Measurements from ENCODE around the gene EGLN2.
"Not testable (repeated sequence)": the region's sequence is repeated elsewhere in the genome, so short reads cannot be mapped to it uniquely, and the experiment has no call there.

The EGLN2 gene

DNA sequence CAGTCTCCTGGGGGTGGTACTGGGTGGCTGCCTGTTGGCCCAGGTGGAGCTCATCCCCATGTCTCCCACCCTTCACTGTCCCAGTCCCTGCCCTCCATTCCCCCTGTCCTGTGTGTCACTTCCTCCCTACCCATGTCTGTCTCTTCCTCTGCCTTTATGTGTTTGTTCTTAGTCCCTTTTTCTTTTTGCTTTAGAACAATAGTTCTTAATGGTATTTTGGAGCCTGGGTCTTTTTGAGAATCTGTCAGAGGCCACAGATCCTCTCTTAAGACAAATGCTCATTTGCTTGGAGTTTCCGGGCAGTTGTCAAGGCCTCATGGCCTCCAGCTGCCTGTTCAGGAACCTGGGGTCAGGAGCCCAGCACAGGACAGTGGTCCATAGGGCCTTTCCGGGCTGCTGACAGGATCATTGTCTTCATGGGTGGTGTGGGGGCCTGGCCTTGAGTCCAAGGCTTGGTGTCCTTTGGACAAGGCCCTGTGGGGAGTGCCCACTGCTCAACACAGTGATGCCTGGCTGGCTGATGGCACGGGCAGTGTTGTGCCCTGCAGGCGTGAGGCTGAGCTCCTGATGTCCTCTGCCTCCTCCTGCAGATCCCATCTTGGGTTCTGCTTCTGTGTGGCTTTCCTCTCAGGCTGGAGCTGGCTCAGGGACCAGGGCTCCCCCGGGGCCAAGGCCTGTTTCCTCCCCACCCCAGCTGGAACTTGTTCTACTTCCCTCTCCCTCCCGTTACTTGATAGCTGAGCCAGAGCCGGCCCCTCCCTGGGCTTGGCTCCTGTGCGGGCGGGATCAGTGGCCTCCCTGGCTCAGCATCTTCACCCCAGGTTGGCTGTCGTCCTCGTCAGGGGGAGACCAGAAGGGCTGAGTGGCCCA, 3.5 kb downstream of the EGLN2 start:
- DNase-seq = no peak

DNA sequence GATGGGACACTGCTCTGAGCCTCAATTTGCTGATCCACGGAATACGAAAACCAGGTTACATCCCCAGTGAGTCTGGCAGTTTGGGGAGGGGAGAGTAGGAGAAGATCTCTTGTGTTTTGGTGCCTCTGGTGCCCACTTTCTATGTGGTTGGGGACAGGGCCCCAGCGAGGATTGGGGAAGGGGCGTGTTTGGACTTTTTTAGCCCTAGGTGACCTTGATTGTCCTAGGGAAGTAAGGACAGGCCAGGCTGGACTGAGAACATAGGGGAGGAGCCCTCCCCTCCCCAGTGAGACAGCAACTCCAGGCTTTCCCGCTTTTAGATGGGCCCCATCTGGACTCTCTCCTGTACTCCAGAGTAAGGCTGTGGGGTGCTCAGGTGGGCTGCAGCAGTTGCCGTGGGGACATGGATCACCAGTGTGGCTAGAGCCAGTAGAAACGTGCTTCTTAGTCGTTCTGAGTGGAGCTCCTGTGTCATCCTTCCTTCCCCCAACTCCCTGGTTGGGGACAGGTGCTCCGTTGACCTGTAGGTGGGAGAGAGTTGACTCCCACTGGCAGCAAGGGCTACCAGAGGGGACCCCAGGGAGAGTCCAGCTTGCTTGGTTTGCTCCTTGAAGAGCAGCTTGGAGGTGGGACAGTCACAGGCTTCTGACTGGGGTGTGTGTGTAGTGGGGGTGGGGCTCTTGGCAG, 4.3 kb downstream of the EGLN2 start:
- no peak for DNase-seq

DNA sequence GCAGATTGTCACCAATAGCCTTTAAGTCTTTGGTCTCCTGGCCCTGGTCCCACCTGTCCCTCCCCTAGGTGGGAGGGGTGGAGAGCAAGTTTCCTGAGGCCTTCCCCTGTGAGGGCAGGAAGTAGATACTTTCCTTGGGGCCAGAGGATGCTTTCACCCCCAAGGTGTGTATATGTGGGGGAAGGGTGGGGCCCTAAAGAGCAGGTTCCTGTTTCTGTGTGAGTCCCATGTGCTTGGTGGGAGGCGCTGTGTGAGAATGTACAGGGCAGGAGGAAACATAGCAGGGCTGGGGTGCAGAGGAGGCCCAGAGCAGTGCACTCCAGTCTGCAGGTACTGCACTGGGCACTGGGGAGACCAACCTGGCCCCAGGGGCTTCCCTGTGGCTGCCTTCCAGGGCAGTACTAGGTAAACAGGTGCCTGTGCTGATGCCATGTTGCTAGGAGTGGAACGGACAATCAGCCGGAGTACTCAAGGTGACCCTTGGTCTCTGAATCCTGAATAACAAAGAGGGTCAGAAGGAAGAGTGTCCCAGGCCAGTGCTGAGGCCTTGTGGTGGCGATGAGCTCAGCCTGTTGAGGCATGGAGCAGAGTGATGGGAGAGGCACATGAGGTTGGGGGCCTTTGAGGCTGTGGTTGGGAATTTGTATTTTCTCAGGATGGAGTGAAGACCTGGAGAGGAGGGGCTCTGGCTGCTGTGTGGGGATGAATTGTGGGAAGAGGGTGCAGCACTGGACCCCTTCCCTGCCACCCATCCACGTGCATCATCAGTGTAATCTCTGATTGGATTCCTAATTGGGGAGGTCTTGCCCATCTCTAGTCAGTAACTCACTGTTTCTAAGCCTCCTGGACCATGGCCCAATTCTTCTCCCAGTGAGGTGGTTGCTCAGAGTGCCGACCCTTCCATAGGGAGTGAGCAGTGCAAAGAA, 5.1 kb downstream of the EGLN2 start:
- peak; percentile 81 for DNase-seq

DNA sequence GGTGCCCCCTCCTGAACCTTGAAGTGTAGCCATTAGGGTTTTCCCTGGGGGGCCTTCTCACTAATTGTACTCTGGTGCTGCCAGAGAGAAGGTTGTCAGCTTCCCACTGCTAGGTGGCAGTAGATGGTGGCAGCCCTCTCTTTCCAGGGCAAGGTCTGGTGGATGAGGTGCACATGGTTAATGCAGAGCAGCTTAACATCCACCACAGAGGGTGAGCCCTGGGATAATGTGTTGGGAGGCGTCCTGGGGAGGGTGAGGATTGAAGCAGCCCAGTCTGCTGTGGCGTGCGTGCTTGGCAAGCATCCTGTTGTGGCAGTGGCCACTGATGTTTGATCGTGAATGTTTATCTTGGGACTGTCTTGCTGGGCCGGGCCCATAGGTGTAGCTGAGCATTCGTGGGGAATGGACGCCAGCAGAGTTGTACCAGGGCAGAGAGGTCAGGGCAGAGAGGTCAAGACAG, 5.8 kb downstream of the EGLN2 start:
- DNase-seq = peak; percentile 45

DNA sequence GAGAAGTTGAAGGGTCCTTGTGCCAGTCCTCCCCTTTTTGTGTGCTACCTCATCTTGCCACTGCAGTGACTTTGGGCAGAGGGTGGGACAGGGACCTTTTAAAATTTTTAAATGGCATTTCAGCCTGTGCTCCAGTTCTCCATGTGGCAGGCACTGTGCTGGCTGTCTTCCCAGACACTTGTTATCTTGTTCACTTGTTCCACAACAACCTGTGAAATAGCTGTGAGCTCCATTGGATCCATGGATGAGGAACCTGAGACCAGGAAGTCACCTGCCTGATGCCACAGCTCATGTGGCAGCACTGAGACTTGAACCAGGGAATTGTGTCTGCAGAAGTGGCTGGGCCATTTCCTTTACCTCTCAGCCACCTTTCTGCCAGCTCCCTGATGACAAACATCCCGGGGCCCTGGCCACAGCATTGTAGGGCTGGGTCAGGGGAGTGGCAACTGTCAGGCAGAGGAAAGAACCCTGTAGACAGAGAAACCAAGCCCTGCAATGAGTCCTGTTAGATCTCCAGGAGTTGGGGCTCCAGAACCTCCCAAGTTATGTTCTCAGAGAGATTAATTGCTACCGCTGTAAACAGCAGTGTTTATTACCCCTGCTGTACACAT, 6.4 kb downstream of the EGLN2 start:
- peak; percentile 76 for DNase-seq

DNA sequence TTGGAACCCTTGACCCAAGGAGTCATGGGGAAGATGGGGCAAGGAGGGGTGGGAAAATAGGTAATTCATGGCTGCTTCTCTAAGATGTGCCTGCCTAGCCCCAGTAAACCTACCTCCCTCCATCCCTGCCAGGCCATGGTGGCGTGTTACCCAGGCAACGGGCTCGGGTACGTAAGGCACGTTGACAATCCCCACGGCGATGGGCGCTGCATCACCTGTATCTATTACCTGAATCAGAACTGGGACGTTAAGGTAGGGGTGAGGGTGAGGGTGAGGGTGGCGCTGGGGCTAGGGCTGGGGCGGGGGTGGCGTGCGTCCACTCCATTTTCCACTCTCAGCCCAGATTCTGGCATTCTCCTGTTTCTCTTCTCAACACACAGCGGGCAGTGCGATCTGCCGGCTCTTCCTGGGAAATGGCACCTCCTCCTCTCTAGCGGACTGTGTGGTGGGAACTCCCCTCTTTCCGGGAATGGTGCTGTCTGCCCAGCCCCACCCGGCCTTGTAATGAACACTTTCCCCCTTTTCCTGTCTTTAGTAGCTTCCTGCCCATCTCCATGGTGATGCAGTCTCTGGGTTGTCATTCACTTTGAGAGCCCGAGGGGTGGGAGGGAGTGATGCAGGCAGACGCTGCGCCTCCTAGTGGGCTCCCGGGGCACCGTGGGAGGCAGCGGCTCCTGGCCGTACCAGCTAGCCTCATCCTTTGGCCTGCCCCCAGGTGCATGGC, 7.6 kb downstream of the EGLN2 start:
- peak; percentile 86 for DNase-seq

DNA sequence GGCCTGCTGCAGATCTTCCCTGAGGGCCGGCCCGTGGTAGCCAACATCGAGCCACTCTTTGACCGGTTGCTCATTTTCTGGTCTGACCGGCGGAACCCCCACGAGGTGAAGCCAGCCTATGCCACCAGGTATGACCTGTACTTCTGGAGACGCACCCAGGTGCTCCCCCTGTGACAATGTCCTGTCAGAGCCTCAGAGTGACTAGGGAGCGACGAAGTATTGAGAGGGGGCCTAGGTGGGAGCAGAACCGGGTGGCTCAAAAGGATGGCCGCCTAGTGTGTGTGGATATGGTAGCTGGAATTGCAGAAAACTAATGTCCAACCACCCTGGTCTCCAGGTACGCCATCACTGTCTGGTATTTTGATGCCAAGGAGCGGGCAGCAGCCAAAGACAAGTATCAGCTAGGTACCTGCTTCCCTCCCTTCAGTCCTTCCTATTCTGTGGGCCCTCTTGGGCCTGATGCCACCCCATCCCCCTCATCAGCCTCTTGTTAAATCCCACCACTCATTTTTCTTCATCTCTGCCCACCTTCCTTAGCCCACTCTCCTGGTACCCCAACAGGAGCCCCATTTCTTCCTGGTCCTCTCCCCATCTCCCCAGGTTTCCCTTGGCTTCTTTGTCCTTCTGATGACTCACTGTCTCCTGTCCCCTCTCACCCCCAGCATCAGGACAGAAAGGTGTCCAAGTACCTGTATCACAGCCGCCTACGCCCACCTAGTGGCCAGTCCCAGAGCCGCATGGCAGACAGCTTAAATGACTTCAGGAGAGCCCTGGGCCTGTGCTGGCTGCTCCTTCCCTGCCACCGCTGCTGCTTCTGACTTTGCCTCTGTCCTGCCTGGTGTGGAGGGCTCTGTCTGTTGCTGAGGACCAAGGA, 8.4 kb downstream of the EGLN2 start:
- no peak for DNase-seq

DNA sequence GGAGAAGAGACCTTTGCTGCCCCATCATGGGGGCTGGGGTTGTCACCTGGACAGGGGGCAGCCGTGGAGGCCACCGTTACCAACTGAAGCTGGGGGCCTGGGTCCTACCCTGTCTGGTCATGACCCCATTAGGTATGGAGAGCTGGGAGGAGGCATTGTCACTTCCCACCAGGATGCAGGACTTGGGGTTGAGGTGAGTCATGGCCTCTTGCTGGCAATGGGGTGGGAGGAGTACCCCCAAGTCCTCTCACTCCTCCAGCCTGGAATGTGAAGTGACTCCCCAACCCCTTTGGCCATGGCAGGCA, 9.0 kb downstream of the EGLN2 start:
- no peak for DNase-seq

DNA sequence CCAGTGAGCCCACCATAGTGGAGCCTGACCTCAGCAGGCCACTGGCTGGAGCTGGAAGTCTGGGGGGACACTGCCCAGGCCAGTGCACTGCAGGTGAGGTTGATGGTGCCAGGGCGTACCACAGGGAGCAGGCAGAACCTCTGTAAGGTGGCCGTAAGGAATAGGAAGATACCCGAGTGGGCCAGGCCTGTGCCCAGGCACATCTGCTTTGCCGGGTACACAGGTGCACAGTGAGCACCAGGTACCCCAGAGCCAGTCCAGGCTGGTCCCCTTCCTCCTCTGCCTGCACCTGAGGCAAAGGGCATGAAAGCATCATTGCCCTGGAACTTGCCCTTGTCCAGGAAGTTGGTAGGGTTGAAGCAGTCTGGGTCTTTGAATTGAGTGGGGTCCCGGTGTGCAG, 9.5 kb downstream of the EGLN2 start:
- no peak for DNase-seq

DNA sequence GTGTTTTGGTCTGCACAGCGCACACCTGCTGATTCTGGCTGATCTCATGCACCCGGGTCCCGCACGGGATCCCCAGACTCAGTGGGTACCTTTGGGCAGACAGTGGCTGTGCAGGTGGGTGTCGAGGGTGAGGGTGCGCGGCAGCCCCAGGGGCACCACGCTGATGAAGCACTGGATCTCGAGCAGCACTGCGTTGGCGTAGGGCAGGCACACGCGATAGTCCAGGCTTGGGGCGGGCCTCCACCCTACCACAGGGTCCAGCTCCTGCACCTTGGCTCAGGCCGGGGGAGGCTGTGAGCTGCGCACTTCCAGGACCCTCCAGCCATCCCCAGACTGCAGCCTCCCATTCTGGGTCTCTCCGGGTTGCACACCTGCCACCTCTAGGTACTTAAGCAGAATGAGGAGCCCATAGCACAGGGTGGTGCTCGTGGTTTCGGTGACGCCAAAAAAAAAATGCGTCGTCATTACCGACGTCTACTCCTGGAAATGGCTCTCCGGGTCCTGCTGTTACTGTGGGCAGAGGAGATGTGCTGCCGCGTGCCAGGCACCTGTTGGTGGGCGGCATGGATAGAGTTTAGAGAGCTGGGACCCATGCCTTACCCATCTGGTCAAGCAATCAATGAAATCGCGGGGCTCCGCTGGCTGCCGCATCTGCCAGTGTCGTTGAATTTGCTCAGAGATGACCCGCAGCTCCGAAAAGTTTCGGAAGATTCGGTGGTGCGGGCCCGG, 10.5 kb downstream of the EGLN2 start:
- no peak for DNase-seq

DNA sequence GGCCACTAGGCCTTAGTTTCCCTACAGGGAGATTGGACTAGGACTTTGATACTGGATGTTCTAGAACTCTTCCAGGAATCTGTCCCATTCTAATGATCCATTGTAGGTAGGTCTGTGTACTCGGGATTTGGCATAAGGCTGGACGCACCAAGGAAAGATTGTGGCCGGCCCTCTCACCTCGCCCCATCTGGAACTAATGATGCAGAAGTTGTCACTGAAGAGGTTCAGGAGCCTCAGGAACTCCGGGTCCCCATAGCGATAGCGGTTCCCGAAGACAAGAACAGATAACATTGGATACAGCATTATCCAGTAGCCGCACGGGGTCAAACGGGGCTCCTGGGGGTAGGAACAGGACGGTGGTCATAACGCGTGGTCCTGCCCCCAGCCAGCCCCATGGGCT, 11.2 kb downstream of the EGLN2 start:
- DNase-seq = no peak

DNA sequence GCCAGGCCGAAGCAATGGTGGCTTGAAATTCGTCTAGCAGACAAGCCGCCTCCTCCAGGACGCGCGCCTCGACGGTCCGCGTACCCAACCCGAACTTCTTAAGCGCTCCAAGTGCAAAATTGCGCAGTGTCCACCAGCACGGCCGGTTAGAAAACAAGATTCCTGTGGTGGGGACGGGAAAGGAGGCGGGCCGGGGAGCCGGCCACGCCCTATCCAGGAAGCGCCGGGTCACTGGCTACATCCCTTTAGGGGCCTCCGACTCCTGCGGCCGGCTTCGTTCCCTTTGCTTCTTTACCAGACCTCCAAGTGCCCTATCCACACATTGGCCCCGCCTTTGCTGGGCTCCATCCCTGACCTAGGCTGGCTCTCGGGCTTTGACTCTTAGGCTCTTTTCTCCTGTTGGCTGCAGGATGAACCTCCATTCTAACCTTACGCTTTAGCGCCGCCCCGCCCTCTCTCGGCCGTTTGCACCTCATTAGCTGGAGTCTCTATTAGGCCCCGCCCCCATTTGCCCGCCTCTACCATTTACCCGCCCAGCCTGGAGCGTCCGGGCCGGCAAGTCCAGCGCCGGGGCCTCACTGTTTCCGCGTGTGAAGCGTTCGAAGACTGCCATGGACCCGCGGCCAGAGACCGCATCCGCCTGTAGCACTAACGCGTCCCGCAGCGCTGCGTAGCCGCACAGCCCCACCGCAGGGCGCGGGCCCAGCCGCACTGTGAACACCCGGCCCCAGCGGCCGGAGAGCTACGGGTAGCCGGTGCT, 11.8 kb downstream of the EGLN2 start:
- DNase-seq = peak; percentile 64

DNA sequence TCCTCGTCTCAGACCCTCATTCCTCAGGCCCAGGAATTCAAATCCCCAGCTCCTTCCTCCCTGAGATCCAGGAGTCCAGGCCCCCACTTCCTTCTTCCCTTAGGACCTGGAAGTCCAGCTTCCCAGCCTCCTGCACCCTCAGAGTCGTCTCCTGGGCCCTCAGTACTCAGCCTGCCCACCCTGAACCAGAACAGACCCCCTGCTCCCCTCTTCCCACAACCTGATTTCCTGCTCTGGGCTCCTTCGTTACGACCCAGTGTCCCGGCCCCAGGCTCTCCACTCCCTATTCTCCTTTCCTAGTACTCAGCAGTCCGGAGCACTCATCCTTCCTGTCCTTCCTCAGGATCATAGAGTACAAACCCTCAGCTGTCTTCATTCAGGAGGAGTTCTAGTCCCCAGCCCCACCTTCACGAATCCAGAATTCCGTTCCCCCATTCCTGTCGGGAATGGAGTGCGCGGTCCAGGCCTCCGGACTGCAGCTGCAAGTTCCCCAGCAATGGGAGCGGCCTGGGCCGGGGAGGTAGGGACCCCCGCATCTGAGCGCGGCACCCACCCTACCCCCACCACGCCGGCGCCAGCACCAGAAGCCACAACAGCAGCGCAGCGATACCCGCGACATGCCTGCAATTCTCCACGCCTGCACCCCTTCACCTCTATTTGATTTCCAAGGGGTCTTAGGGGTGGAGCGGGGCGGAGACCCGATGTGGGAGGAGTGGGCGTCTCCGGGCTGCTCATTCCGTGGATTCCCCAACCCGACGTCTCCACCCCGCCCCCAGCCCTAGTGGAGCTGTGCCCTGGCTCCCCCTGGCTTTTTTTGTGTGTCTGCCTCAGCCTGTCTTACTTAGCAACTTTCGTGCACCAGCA, 12.7 kb downstream of the EGLN2 start:
- peak; percentile 63 for DNase-seq

DNA sequence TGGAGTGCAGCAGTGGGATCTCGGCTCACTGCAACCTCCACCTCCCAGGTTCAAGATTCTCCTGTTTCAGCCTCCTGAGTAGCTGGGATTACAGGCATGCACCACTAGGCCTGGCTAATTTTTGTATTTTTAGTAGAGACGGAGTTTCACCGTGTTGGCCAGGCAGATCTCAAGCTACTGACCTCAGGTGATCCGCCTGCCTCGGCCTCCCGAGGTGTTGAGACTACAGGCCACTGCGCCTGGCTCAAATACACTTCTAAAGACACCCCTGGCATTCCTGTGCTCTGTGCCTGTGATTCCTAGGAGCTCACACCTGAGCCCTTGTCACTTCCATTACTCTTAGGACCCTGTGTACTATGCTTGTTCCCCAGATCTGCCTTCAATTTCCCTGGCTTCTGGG, 13.6 kb downstream of the EGLN2 start:
- not testable (repeated sequence) for DNase-seq

DNA sequence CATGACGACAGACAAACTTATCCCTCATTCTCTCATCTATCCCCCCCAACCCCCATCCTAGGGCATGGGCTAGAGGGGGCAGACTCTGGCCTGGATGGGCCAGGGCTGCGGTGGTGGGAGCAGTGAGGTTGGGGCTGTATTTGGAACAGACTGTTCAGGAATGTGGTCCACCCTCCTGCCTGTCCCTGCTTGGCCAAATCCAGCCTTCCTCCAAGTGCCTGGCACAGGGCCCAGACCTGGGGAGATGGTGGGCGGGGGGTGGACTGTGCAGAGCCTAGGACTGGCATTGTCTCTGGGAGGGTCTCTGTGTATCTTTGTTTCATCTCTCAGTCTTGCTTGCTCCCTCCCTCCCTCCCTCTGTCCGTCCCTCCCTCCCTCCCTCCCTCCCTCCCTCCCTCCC, 14.2 kb downstream of the EGLN2 start:
- no peak for DNase-seq

DNA sequence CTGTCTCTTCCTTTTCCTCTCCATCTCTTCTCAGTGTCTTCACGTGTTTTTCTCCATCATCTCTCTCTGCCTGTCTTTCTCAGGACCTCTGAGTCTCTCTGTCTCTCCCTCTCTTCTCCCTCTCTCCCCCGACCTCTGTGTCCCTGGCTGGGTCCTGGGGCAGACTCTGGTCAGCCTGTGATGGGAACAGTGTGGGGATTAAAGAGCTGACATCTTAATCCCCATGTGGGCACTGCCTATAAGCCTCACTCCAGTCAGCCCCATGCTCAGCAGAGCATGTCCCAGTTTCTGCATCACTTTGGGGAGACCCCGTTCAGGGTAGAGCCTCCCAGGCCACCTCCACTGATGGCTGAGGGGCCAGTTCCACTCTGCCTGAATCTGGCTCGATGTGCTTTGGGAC, 16.2 kb downstream of the EGLN2 start:
- no peak for DNase-seq

DNA sequence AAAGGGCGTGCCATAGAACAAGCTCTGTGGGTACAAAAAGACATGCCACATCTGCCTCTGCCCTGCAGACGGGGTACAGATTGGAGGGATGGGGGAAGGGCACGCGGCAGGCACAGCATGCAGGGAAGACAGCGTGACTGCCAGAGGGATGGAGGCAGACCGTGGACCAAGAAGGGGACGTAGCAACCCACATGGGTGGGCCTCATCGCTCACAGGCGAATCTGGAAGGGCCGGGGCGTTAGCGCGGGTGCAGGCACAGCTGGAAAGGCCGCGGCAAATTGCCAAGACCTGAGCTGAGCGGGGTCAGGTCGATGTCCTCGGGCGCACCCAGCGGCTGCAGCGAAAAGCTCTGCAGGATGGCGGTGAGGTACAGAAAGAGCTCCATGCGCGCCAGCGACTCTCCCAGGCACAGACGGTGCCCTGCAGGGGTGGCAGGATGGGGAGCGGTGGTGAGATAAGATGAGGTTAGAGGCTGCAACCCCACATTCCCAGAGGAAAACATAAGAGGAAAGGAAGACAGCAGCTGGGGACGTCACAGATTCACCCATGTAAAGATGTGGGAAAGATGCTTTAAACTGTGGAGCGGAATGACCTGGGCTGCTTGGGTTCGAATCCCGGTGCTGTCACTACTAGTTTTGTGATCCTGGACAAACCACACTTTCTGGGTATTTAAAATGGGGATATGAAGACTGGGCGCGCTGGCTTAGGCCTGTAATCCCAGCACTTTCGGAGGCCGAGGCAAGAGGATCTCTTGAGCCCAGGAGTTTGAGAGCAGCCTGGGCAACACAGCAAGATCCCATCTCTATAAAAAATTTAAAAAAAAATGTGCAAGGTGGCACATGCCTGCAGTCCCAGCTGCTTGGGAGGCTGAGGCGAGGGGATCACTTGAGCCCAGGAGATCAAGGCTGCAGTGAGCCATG, 19.7 kb downstream of the EGLN2 start:
- peak; percentile 79 for DNase-seq

All from CD4-positive, alpha-beta T cell treated with Interleukin-6 for 4 hours (primary cell).